ENCODE measurements around the gene LRRC25.

- TF ChIP-seq, protein P1, sequence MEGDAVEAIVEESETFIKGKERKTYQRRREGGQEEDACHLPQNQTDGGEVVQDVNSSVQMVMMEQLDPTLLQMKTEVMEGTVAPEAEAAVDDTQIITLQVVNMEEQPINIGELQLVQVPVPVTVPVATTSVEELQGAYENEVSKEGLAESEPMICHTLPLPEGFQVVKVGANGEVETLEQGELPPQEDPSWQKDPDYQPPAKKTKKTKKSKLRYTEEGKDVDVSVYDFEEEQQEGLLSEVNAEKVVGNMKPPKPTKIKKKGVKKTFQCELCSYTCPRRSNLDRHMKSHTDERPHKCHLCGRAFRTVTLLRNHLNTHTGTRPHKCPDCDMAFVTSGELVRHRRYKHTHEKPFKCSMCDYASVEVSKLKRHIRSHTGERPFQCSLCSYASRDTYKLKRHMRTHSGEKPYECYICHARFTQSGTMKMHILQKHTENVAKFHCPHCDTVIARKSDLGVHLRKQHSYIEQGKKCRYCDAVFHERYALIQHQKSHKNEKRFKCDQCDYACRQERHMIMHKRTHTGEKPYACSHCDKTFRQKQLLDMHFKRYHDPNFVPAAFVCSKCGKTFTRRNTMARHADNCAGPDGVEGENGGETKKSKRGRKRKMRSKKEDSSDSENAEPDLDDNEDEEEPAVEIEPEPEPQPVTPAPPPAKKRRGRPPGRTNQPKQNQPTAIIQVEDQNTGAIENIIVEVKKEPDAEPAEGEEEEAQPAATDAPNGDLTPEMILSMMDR (IDR thresholded peaks at IDR 0.05) = no peak
- TF ChIP-seq POLR2A (IDR thresholded peaks at IDR 0.05) = no peak
- no peak for TF ChIP-seq POLR2AphosphoS5 (IDR thresholded peaks at IDR 0.05)
These were observed 41.8 kb upstream of the LRRC25 start for GRCh38 chr19:18439025-18439909.
